Mesenteric fat pad (tissue), 1 donor: Measurements from ENCODE around the gene USP36. TPM values are rescaled to one million over a fixed set of nuclear protein-coding genes. Genes with fewer than 3 reads are reported as not detected.

Experiments
- DNase-seq: peaks from one replicate; pipeline ENCODE4 v3.0.0-alpha.2; 2020; ENCODE audit warnings: low spot score
- total RNA-seq: library from RNA; stranded (reverse); fragmentation: NEBNext Ultra II Directional; extraction: Animal tissue kit (Norgen Biotek cat#: 25700); gene quantifications from one replicate; pipeline ENCODE4 v1.2.1, GENCODE V29; 2021
- donor health status: DM: yes; HTN: yes; CAD: no.

Gene USP36
- total RNA-seq, 1 donor from 2014 or later: 93.9 TPM

GRCh38 chr17:78746263-78746948 is 94.2 kb downstream of the USP36 start:
- DNase-seq: no peak

Other genes with a start within 250 kb of the USP36 start
- gene CYTH1, start 58.5 kb downstream of the USP36 start, total RNA-seq: 54.9 TPM
- 6.5 TPM for gene CEP295NL, start 62.4 kb upstream of the USP36 start, total RNA-seq
- 351 TPM for gene TIMP2, start 84.6 kb upstream of the USP36 start, total RNA-seq
- 417 TPM for gene LGALS3BP, start 139.1 kb upstream of the USP36 start, total RNA-seq
- gene CANT1, start 168.9 kb upstream of the USP36 start, total RNA-seq: 37.9 TPM
- gene C1QTNF1, start 183.4 kb upstream of the USP36 start, total RNA-seq: 563 TPM
- gene ENGASE, start 234.0 kb upstream of the USP36 start, total RNA-seq: 38.8 TPM